Stimulated activated naive B cell treated with anti-CD40 and anti-IgM and Interleukin-4, amounts not matched to agents 10 μg/mL and 1 μg/mL and 100 μg/mL, for 72 hours (primary cell): ENCODE data around the gene IFNW1.
"Not testable (repeated sequence)": the region's sequence is repeated elsewhere in the genome, so short reads cannot be mapped to it uniquely, and the experiment has no call there.

ENCODE experiments used
- ATAC-seq, 2 donors: fragments of 150-1000 bp; cut with Tn5 transposase; replicated peaks; 2 replicates each; pipeline ENCODE4 v1.10.0; 2021; ENCODE audit warnings: moderate library complexity in 1 of 2
- DNase-seq: peaks from one replicate; pipeline ENCODE4 v3.0.0; 2021
- H3K27ac Mint-ChIP-seq: one replicate; pipeline ENCODE4 v1.8.0; 2022; ENCODE audit warnings: mild to moderate bottlenecking, mixed read lengths
- H3K27me3 Mint-ChIP-seq, 2 donors: one replicate each; pipeline ENCODE4 v1.8.0; 2022; ENCODE audit warnings: mixed read lengths in 2 of 2
- H3K36me3 Mint-ChIP-seq, 2 donors: one replicate each; pipeline ENCODE4 v1.8.0; 2022; ENCODE audit warnings: mixed read lengths in 2 of 2, mild to moderate bottlenecking in 1 of 2
- H3K4me1 Mint-ChIP-seq, 2 donors: one replicate each; pipeline ENCODE4 v1.8.0; 2022; ENCODE audit warnings: mixed read lengths in 2 of 2, mild to moderate bottlenecking in 1 of 2
- H3K4me3 Mint-ChIP-seq, 2 donors: one replicate each; pipeline ENCODE4 v1.8.0; 2022; ENCODE audit warnings: mild to moderate bottlenecking in 2 of 2, mixed read lengths in 2 of 2, moderate library complexity in 1 of 2
- H3K9me3 Mint-ChIP-seq, 2 donors: one replicate each; pipeline ENCODE4 v1.8.0; 2022; ENCODE audit warnings: mixed read lengths in 2 of 2, mild to moderate bottlenecking in 1 of 2

Gene IFNW1

DNA sequence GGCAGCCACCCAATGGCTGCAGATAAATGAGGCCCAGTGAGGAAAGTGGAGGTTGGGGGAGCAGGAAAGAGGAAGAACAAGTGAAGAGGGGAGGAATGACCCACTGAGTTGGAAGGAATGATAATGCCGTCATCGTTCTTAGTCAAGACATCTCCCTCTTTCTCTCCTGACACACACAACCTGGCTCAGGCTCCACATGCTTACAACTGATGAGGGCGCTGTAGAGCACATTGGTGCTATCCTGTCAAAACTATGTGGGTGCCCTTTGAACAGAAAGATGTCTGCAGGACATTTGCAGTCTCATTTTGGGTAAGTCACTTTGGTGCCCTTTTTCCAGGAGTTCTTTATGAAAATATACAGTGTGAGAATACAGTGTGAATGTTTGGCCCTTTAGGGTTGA is 5.9 kb downstream of the IFNW1 start:
- Mint-ChIP-seq H3K27ac (no peak overlapping the region), H3K9me3 (no peaks in the 10 kb centered on the region), H3K4me1 (no peaks in the 10 kb centered on the region), H3K4me3 (no peak overlapping the region), H3K27me3 (peaks cover 0 to 10% of the 10 kb centered on the region in 2 donors), H3K36me3 (no peaks in the 10 kb centered on the region)
- ATAC-seq (no peak), DNase-seq (no peak)

DNA sequence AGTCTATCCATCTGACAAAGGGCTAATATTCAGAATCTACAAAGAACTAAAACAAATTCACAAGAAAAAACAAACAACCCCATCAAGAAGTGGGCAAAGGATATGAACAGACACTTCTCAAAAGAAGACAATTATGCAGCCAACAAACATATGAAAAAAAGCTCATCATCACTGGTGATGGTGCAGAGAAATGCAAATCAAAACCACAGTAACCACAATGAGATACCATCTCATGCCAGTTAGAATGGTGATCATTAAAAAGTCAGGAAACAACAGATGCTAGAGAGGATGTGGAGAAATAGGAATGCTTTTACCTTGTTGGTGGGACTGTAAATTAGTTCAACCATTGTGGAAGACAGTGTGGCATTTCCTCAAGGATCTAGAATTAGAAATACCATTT is 13.4 kb downstream of the IFNW1 start:
- not testable (repeated sequence) for H3K27ac Mint-ChIP-seq, DNase-seq

DNA sequence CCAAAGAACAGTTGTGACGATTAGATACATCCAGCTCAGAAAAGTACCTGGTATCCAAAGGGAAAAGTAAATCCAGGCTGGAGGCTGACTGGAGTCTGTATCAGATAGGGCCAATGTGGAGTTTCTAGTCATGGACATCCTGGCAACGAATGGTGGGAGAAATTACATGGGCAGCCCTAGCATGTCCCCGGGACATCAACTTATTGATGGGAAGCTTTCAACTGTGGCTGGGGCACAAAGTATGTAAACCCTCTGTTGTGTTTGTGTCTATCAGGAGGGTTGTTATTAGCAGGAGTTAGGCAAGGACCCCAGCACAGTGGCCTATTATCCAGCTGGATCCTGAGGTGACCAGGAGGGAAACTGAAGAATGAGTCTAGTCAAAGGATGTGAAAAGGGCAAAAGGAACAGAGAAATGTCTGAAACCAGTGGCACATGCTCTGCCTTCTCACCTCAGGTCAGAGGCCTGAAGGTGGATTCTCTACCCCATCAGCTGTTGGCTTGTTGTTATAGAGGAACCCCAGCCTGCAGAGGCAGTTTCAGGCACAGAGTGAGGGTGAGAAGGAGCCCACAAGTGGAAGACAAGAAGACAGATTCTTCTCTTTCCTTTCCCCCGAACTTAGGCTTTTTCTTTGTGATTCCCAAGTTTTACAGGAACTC is 19.9 kb downstream of the IFNW1 start:
- Mint-ChIP-seq H3K9me3 (peaks cover 2 to 4% of the 10 kb centered on the region in 2 donors), H3K4me1 (peaks cover 11 to 14% of the 10 kb centered on the region in 2 donors), H3K27ac (peak overlapping the region; percentile 2), H3K27me3 (peaks cover 9 to 29% of the 10 kb centered on the region in 2 donors), H3K4me3 (no peak overlapping the region), H3K36me3 (no peaks in the 10 kb centered on the region)
- DNase-seq (no peak), ATAC-seq (peak; percentile 95 to 98)

More for the DNA sequence above, 13.4 kb downstream of the IFNW1 start:
- H3K27me3 Mint-ChIP-seq, result peaks cover 9 to 20% of the 10 kb centered on the region in 2 donors
- H3K4me1 Mint-ChIP-seq, H3K36me3 Mint-ChIP-seq, ATAC-seq, H3K4me3 Mint-ChIP-seq, H3K9me3 Mint-ChIP-seq: not testable (repeated sequence)

DNA sequence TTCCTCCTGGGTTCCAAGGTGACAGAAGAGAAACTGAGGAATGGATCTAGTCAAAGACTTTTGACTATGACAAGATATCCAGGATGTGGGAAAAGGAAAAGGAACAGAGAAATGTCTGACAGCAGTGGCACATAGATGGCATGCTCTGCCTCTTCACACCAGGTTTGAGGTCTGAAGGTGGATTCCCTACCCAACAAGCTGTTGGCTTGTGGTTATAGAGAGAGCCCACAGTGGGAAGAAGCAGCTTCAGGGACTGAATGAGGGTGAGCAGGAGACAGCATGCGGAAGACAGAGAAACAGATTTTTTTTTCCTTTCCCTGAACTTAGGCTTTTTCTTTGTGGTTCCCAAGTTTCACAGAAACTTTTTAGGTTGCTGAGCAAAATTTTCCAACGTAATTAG is 20.6 kb downstream of the IFNW1 start:
- H3K4me1 Mint-ChIP-seq, result peaks cover 11 to 14% of the 10 kb centered on the region in 2 donors
- peaks cover 2 to 4% of the 10 kb centered on the region in 2 donors for H3K9me3 Mint-ChIP-seq
- H3K4me3 Mint-ChIP-seq, result no peak overlapping the region
- H3K27ac Mint-ChIP-seq, result no peak overlapping the region
- DNase-seq, result peak; percentile 22
- H3K36me3 Mint-ChIP-seq, result no peaks in the 10 kb centered on the region
- peaks cover 9 to 25% of the 10 kb centered on the region in 2 donors for H3K27me3 Mint-ChIP-seq
- peak; percentile 75 to 89 for ATAC-seq

DNA sequence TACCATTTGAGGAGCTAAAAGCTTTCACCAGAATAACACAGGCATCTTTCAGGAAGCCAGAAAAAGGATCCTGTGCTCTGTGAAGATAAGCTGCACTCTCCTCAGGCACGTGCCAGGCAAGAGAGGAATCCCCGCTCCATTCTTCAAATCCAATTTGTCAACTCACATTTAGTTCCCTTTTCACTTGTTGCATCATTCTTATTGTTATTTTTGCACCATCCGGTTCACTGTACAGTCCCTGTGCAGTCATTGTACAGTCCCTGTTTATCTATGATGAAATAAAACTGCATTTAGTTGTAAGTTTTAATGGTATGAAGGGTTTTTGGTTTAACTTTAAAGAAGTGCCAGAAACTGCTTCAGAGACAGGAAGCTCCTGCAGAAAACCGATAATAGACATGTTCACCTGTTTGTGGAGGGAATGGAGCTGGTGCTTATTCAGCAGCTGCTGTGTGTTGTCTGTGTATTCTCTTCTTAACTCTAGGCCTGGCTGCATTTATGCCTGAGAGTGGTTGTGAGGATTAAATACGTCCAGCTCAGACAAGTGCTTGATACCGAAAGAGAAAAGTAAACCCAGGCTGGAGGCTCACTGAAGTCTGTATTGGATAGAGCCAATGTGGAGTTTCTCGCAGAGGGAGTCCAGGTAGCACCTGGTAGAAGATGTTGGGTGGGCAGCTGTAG is 22.4 kb downstream of the IFNW1 start:
- H3K27me3 Mint-ChIP-seq, result peaks cover 10 to 19% of the 10 kb centered on the region in 2 donors
- no peak overlapping the region for H3K27ac Mint-ChIP-seq
- H3K4me1 Mint-ChIP-seq, result peaks cover 11 to 14% of the 10 kb centered on the region in 2 donors

DNA sequence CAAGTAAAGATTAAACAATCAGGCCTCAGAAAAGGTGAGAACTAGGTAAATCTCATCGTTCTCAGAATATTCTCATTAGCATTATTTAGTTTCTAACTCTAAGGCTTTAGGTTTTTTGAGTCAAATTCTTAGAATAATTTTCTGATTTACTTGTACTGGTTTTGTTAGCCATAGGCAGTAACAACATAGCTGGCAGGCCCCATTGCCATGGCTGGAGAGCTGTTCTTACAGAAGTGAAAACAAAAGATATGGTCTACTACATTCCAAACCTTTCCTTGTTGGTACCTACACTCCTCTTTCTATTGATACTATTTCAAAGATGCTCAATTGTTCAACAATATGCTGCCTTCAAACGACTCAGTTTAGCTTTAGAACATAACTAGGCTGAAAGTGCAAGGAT is 27.3 kb downstream of the IFNW1 start:
- Mint-ChIP-seq H3K4me3 (no peak overlapping the region), H3K27me3 (peaks cover 4 to 18% of the 10 kb centered on the region in 2 donors), H3K27ac (no peak overlapping the region), H3K36me3 (no peaks in the 10 kb centered on the region), H3K4me1 (no peaks in the 10 kb centered on the region), H3K9me3 (no peaks in the 10 kb centered on the region)
- ATAC-seq (no peak), DNase-seq (no peak)

More for the DNA sequence above, 22.4 kb downstream of the IFNW1 start:
- DNase-seq (no peak), ATAC-seq (no peak)
- Mint-ChIP-seq H3K4me3 (no peak overlapping the region), H3K9me3 (peaks cover 0 to 2% of the 10 kb centered on the region in 2 donors), H3K36me3 (no peaks in the 10 kb centered on the region)

DNA sequence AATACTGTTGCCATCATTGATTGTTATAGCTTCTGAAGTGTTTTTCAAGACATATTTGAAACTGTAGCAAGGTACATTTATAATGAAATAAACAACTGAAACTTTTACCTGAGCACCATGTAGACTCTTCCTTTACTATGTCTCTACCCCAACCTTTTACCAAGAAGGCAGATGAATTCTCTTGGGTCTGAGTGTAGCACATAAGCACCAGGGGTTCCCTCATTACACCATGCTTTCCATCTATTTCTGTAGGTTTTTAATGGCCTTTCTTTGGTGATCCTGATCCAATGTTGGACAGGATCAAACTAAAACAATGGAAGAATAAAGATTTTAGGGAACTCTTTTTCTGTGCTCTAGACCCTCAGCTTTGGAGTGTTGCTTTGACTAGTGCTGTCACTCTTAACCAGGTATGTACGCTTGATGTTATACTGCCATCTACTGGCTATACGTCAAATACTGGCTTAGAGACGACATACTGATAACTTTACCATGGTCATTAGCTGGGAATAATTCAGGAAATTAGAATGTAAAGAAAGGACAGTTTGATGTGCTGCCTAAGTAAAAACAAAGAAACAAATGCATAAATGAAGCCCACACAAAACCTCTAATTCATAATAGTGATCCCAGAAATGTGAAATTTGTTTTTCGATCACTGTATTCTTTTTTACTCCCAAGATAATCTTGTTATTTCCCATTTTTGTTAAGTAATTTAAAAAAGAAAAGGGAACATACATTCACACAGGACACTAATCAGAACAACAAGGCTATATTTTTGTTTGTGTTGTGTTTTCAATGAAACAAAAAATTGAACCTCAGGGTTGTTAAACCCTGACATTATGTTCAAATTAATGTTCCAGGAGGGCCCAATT is 30.7 kb downstream of the IFNW1 start:
- H3K36me3 Mint-ChIP-seq, result no peaks in the 10 kb centered on the region
- H3K9me3 Mint-ChIP-seq, result no peaks in the 10 kb centered on the region
- ATAC-seq, result peak; percentile 84 to 95
- no peak overlapping the region for H3K27ac Mint-ChIP-seq
- no peak for DNase-seq
- H3K4me1 Mint-ChIP-seq, result no peaks in the 10 kb centered on the region
- no peak overlapping the region for H3K4me3 Mint-ChIP-seq
- peaks cover 0 to 4% of the 10 kb centered on the region in 2 donors for H3K27me3 Mint-ChIP-seq

DNA sequence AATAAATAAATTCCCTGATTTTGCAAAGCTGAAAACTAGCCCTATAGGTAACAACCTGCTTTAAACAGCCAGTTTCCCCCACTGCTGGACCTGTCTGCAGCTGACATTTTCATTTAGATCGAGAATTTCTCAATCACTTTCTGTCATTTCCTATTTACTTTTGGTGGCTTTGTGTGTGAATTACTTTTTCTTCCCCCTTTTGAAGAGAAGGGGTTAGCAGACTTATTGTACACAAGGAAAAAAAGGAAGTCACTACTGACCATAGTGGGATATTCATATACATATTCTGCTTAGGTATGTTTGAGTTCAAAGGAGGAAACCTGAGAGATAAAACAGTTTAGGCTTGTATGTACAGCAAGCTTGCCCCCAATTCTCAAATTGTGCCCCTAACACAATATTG is 36.8 kb downstream of the IFNW1 start:
- Mint-ChIP-seq H3K4me1 (peaks cover 2 to 14% of the 10 kb centered on the region in 2 donors), H3K9me3 (no peaks in the 10 kb centered on the region), H3K27me3 (no peaks in the 10 kb centered on the region), H3K4me3 (no peak overlapping the region), H3K27ac (no peak overlapping the region), H3K36me3 (no peaks in the 10 kb centered on the region)
- ATAC-seq, result no peak
- DNase-seq, result no peak

DNA sequence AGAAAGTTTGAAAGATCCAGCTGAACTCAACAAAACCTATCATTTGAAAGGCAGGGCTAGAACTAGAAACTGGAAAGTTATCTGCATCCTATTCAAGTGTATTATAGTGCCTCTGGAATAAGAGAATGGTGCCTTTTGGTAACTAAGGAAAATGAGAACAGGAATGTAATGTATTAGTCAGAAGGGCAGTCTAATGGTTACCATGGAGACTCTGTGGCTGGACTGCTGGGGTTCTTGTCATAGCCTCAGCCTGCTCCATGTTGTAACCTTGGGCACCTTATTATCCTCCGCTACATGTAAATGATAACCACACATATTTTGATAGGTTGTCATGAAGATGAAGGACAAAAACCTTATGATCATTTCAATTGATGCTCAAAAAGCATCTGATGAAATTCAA is 39.3 kb downstream of the IFNW1 start:
- no peak overlapping the region for H3K27ac Mint-ChIP-seq
- no peaks in the 10 kb centered on the region for H3K27me3 Mint-ChIP-seq
- no peak overlapping the region for H3K4me3 Mint-ChIP-seq
- H3K36me3 Mint-ChIP-seq, result no peaks in the 10 kb centered on the region
- no peak for DNase-seq
- no peak for ATAC-seq
- H3K4me1 Mint-ChIP-seq, result peaks cover 8 to 26% of the 10 kb centered on the region in 2 donors
- H3K9me3 Mint-ChIP-seq, result no peaks in the 10 kb centered on the region

DNA sequence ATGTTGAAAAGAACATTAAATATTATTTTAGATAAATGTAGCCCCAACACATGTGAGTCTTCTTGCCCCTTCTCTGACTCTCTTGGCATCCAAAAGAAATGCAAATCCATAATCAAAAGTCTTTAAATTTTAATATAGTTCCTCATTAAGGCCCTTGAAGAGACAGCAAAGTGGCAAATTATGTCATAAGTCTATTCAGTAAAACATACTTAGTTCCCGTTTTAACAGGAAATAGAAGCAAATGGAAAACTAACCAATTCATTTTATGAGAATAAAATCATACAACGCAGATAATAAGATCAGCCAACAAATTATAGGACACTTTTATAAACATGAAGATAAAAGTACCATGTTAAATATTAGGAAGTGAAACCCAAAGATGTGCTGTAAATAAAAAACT is 43.8 kb downstream of the IFNW1 start:
- peak in 1 of 2 donors; percentile 48 for ATAC-seq
- no peak for DNase-seq
- Mint-ChIP-seq H3K4me1 (peaks cover 18 to 30% of the 10 kb centered on the region in 2 donors), H3K27ac (no peak overlapping the region), H3K4me3 (no peak overlapping the region), H3K36me3 (no peaks in the 10 kb centered on the region), H3K9me3 (no peaks in the 10 kb centered on the region), H3K27me3 (no peaks in the 10 kb centered on the region)

DNA sequence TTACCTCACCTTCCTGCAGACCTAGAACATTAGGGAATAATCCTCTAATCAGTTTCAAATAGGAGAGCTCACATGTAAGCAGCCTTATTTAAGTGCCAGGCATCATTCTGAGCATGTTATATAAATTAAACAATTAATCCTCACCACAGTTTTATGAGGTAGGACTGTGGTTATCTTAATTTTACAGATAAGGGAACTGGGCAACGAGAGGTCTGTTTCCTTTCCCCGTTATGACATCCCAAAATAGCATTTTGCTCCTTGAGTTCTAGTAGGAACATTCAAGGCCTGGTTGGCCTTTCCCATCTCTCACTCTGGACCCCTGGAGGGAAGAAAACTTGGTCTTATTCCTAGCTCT is 44.8 kb downstream of the IFNW1 start:
- no peaks in the 10 kb centered on the region for H3K27me3 Mint-ChIP-seq
- H3K4me1 Mint-ChIP-seq, result peaks cover 18 to 30% of the 10 kb centered on the region in 2 donors
- DNase-seq, result no peak
- no peak overlapping the region for H3K4me3 Mint-ChIP-seq
- no peaks in the 10 kb centered on the region for H3K9me3 Mint-ChIP-seq
- ATAC-seq, result no peak
- no peak overlapping the region for H3K27ac Mint-ChIP-seq
- no peaks in the 10 kb centered on the region for H3K36me3 Mint-ChIP-seq

DNA sequence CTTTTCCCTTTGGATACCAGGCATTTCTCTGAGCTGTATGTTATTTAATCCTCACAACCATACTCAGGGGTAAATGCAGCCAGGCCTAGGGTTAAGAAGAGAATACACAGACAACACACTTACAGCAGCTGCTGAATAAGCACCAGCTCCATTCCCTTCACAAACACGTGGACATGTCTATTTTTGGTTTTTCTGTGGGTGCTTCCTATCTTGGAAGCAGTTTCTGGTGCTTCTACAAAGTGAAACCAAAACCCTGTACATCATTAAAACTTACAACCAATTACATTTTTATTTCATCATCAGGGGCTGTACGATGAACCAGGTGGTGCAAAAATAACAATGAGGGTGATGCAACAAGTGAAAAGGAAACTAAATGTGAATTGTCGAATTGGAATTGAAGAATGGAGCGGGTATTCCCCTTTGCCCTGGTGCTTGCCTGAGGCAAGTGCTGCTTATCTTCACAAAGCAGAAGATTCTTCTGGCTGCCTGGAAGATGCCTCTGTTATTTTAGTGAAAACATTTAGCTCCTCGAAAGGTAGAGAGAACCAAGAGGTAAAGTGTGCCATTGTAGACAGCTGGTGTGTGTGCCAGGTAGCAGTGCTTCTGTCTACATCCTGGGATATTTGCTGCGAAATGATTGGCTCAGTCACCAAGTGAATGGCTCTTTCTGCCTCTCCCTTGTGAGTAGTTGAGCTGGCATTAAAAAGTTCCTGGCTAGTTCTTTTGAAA is 45.3 kb downstream of the IFNW1 start:
- H3K4me1 Mint-ChIP-seq, result peaks cover 21 to 30% of the 10 kb centered on the region in 2 donors
- H3K27ac Mint-ChIP-seq, result peak overlapping the region; percentile 67
- no peak for DNase-seq
- no peaks in the 10 kb centered on the region for H3K27me3 Mint-ChIP-seq
- H3K4me3 Mint-ChIP-seq, result peak overlapping the region; percentile 35 to 59
- ATAC-seq, result peak; percentile 65 to 86
- no peaks in the 10 kb centered on the region for H3K36me3 Mint-ChIP-seq
- H3K9me3 Mint-ChIP-seq, result no peaks in the 10 kb centered on the region

DNA sequence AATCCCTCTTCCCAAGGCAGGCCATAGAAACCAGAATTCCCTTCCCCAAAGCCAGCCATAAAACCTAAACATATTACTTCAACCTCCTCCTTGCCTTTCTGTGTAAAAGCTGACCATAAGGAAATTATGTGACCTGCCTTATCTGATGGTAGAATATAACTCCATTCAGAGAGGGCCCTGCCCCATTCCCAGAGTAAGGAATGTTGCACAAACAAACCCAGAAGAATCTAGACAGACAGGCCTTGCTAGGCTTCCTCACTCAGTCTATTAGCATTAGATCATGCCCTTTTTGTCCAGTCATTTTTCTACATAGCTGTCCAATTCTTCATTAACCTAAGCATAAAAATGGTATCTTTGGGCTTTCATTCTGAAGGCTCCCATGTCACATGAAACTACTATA is 46.1 kb downstream of the IFNW1 start:
- DNase-seq (no peak), ATAC-seq (no peak)
- Mint-ChIP-seq H3K4me1 (peaks cover 19 to 26% of the 10 kb centered on the region in 2 donors), H3K27me3 (no peaks in the 10 kb centered on the region), H3K36me3 (no peaks in the 10 kb centered on the region), H3K27ac (no peak overlapping the region), H3K4me3 (no peak overlapping the region), H3K9me3 (no peaks in the 10 kb centered on the region)
